GM18907 (cell line): Measurements from ENCODE around the gene RNASEH1.
A peak's percentile ranks its signal among the peaks of the same experiment; 100 is the strongest.

Experiments
- ATAC-seq: cut with Tn5 transposase; IDR thresholded peaks from one replicate; pipeline ENCODE4 v1.9.1; 2021; ENCODE audit warnings: mild to moderate bottlenecking, moderate library complexity; ENCODE audit not compliant: unreplicated experiment

The RNASEH1 gene, protein sequence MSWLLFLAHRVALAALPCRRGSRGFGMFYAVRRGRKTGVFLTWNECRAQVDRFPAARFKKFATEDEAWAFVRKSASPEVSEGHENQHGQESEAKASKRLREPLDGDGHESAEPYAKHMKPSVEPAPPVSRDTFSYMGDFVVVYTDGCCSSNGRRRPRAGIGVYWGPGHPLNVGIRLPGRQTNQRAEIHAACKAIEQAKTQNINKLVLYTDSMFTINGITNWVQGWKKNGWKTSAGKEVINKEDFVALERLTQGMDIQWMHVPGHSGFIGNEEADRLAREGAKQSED

DNA sequence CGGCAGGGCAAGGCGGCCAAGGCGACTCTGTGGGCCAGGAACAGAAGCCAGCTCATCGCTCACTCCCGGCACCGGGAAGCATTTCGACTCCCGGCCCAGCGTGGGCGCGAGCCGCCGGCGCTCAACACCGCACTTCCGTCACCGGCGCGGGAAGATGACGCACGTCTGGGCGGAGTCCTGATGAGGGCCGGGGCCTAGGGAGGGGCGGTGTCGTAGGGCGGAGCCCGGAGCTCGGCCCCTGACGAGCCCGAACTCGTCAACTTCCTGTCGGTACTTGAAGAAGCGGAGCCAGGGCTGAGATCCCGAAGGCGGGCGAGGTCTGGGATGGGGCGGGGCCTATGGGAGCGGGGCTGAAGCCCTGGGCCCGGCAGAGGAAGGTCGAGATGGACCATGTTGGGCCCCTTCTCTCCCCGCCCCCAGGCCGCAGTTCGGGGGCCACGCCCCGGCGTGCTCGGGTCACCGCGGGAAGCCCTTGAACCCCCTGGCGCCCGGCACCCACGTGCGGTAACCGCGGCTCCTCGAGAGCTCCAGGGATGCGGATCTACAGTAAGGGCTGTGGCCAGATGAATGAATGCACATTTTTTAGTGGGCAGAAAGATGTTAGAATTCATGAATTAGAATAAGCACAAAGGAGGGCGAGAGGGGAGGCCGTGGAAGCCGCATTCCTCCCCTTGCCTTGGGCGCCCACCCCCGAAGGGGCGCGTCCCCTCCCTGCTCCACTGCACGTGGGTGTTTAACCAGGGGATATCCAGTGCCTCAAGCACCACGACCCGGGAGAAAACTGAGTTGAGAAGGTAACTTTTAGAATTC, at the start of gene RNASEH1:
Gene RNASEH1, minus strand, starts transcription at position 129 of the 810 bp plus-strand sequence. Its CDS starts 73 bp downstream, at position 56.
- ATAC-seq: peak; percentile 97

DNA sequence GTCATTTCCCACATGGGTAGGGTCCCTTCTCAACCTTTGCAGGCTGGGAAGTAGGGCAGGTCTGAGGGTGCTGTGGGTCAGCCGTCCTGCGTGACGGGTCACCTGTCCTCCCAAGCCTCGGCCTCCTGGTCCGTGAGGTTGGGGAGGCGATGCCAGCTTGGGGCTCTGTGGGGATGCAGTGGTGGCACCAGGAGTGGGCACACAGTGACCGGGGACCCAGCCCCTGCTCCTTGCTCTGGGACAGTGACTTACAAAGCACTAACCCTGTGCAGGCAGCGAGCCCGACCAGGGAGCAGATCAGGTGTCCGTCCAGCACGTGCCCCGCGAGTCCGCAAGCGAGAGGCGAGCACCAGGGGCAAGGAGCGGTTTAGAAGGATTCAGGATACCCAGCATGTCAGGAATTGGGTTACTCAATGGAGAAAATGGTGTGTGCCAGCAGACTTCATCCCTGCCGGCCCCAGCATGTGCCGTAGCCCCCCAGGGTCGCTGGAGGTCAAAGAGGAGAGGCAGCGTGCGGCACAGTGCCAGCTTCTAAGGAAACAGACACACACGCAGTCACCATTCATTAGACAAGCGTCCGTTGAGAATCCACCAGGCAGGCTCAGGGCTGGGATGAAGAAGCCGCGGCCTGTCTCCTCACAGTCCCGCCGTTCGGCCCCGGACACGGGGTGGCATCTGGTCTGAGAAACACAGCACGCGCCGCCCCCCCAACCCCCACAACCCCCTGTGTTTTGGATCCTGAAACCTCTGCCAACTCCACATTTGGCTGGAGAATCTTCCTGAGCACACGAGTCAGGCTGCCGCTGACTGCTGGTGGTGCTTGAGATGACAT, 48.5 kb upstream of the RNASEH1 start:
- no peak for ATAC-seq

DNA sequence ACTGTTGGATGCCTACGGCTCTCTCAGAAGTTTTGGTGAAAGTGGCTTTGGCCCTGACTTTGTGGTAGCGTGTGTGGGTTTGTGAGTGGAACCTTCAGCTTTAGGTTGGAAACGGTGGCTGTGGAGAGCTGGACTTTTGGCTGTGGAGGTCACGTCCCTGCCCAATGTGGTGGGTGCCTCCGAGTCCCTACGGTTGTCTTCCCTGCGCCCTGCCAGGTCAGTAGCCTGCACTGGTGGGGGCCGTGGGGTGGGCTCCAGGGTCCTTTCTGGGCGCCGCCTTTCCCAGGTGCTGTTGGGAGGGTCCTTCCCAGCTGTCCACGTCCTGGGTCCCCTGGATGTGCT, 47.9 kb upstream of the RNASEH1 start:
- ATAC-seq: no peak

DNA sequence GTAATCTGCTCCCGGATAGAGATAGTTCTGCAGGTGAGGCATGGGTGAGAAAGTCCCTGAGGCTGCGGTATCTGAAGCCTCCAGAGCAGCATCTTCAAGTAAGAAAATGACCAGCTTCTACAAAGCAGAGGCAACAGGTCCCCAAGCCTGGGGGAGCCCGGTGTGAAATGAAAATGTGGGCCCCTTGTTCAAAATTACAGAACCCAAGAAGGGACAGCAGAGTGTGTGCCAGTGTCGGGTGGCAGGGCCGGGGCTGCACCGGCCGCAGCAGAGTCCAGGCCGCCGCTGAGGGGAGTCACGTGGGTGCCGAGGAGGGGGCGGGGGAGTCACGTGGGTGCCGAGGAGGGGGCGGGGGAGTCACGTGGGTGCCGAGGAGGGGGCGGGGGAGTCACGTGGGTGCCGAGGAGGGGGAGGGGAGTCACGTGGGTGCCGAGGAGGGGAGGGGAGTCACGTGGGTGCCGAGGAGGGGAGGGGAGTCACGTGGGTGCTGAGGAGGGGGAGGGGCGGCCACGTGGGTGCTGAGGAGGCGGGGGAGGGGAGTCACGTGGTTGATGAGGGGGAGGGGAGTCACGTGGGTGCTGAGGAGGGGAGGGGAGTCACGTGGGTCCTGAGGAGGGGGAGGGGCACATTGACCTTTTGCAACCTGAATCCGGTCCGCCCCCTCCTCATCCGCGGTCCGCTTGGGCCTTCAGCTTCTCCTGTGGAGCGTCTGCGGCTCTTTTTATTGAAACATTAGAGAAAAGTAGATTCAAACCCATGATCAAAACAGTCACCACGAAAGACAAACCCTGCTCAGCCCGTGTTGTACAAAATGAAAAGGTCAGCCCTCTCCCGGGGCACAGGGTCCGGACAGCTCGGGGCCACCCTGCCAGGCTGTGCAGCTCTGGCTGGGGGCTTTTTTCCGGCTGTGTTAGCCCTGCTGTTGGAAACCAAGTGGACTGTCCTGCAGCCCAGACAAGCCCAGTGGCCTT, 47.1 kb upstream of the RNASEH1 start:
- ATAC-seq: no peak

DNA sequence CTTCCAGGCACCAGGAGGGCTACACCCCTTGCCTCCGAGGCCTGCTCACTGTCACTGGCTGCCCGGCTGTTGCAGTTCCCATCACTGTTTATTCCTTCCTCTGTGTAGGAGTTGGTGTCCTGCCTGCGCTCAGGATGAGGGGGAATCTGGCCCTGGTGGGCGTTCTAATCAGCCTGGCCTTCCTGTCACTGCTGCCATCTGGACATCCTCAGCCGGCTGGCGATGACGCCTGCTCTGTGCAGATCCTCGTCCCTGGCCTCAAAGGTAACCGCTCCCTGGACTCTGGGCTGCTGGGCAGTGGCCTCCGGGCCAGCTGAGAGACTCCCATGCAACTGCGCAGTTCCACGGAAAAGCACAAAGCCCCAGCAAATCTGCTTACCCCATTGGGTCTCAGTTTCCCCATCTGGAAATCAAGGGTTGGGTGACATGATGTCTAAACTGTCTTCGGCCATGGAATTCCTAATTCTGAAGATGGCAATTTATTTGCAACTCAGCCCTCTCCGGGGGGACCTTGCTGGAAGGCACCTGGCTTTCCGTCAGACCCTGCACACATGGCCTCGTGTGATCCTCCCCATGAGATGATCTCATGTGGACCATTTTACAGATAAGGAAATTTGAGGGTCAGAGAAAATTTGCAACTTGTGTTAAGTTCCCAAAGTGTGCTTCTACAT, 46.2 kb upstream of the RNASEH1 start:
- ATAC-seq: no peak

DNA sequence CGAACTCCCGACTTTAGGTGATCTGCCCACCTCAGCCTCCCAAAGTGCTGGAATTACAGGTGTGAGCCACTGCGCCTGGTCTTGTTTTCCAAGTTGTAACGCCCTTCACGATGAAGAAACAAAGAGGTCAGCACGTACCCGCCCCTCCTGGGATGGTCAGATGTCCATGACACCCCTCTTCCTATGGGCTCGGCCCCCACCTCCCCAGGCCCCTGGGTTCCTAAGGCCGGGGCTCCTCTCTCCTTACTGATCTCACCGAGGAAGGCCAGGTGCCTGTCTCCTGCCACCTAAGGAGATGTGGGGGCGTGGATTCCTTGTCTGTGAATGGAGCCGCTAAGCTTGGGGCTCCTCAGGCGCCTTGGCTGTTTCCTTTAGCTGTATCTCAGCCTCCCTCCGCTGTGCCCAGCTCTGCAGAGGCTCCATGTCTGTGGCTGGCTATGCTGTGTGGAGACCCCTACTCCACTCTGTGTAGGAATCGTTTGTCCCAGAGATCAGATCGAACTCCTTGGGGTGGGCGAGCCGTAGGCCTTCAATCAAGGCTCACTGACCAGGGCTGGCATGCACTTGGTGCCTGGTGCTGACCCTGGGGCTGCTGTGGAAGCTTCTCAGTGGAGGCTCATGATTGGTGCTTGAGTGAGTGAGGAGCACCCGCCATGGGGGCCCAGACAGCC, 45.5 kb upstream of the RNASEH1 start:
- no peak for ATAC-seq

DNA sequence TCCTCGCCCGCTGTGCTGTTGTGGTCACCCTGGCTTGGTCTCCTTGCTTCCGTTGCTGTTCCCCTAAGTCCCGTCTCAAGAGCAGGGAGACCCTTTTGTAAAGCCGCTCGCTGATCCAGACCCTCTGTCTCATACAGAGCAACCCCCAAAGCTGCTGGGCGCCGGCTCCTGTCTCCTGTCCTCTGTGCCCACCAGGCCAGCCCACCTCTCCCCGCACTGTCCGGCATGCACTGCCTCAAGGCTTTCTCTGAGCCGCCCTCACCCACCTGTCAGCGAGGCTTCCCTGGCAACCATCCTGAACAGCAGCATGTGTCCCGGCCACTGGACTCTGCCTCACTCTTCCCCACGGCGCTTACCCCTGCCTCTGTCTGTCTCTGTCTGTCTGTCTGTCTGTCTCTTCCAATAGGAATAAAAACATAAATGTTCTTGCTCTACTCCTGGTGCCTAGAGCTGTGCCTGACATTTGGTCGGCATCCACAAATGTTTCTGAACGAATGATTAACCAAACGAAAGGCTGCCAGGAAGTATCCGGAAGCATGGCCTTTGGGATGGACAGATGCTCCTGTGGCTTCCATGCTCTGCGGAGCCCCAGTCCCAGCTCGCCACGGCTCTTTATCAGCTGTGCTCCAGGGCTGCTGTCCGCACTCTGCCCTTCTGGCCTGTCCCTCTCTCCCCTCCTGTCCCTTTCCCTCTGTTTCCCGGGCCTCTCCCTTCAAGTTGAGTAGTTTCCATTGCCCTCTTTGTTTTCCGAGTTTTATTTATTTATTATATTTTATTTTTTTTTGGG, 44.6 kb upstream of the RNASEH1 start:
- no peak for ATAC-seq

DNA sequence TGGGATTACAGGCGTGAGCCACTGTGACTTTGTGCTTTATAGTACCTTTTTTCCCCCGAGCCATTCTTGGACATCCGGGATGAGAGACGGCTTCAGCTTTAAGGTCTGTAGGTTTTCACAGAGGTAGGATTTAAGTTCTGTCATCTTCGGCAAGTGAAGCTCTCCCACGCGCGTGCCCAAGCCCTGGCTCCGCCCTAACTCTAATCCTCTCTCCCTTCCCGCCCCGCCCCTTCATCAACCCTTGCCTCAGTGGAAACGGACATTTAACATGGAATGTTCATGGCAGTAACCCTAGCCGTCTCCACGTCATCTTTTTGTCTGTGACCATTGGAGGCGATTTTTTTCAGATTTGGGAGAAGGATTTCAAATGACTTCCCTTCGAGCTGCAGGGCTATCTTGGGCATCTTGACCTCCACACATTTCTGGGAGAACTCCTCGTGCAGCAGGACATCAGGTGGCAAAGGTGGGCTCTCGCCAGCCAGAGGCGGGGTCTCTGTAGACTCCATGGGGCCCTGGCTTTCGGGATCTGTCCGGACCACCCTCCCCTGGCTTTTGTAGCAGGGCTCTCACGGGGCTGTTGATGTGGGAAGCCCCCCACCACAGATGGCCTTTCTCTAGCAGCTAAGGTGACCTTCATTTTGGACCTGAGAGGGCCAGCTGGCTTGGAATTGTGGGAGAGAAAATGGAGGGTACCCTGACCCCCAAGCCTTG, 43.6 kb upstream of the RNASEH1 start:
- no peak for ATAC-seq

DNA sequence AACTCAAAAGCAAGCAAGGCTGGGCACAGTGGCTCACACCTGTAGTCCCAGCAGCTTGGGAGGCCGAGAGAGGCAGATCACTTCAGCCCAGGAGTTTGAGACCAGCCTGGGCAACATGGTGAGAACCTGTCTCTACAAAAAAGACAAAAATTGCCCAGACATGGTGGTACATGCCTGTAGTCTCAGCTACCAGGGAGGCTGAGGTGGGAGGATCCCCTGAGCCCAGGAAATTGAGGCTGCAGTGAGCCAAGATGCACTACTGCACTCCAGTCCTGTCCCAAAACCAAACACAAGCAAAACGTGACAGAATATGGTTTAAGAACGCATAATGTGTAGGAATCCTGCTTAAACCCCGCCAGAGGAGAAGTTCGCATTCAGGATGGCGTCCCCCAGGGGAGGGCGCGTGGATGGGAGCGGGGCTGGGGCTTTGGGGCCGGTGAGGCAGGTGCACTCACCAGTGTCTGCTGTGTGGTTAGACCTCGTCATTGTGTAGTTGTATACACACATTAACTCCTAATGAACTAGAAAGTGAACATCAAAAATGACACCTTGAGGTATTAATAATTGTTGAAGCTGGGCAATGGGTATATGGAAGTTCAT, 42.2 kb upstream of the RNASEH1 start:
- ATAC-seq: no peak

DNA sequence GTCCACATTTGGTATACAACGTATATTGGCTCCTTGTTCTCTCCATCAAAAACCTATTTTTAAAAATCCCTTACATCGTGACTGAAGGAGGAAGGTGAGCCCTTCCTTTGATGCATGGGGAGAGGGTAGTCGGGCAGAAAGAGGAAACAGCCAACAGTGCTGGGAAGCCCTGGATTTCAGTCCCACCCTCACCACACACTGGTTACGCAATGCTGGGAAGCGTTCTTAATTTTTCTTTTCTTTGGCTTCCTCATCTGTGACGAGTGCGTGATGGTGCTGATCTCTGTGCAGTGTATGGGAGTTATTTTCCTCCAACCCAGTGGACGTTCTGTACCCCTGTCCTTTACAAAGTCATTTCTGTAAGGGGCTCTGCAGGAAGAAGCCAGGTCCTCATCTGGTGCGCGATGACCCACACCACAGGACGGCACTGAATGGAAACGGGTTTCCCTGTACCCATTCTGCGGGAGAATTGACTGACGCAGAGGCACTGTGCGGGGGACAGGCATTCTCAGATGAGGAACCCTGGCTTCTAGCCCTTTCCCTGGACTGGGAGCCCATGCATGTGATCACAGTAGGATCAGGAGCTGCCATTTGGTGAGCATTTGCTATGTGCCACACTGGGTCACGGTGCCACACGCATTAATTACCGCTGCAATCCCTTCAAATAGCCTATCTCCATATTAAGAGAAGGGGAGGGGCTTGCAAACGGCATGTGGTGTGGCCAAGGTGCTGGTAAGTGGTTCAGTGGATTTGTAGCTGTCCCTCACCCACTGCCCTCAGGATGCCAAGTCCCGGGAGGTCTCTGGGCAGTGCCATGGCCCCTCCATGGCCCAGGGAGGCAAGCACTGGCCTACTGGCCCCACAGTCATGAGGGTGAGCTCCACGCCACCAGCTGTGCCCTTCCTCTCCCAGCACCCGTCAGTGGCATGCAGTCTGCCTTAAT, 41.0 kb upstream of the RNASEH1 start:
- ATAC-seq: no peak

DNA sequence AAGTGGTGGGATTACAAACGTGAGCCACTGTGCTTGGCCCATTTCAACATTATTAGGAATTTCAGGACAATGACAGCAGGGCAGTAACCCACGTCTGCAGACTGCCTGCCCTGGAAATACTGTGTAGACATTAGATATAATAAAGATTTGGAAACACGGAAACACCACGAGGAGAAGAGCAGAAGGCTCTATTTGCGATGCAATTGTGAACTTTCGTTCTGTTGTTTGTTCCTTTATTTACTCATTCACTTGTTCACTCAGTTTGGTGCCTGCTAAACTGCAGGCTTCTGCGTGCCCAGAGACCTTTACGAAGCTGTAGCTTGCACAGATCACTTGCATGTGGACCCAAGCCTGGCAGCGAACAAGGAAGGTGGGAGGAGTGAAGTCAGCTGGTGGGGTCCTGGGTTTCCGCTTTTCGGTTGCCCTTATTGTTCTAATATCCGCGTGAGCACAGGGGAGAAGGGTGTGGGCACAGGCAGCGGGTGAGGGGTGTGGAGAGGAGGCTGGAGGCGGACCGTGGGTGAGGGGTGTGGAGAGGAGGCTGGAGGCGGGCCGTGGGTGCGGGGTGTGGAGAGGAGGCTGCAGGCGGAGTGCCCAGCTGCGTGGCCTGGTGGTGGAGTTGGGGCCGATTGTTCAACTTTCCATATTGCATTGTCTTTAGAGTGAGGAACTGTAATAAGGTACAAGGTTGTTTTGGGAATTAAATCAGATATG, 40.2 kb upstream of the RNASEH1 start:
- no peak for ATAC-seq

DNA sequence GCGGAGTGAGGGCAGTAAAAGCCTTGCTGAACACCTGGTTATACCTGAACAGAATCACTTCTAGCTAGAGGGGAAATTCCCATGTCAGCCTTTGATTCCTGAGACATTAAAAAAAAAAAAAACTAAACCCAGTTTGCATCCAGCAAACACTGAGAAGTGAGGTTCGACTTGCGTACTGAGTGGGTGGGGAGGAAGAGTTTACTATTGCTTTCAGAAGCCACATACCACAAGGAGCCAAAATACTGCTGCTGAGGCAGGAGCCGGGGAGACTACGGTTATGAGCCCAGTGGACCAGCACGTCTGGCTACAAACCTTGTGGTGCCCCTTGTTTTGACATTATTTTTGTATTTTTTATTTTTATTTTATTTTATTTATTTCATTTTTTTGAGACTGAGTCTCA, 39.4 kb upstream of the RNASEH1 start:
- no peak for ATAC-seq

DNA sequence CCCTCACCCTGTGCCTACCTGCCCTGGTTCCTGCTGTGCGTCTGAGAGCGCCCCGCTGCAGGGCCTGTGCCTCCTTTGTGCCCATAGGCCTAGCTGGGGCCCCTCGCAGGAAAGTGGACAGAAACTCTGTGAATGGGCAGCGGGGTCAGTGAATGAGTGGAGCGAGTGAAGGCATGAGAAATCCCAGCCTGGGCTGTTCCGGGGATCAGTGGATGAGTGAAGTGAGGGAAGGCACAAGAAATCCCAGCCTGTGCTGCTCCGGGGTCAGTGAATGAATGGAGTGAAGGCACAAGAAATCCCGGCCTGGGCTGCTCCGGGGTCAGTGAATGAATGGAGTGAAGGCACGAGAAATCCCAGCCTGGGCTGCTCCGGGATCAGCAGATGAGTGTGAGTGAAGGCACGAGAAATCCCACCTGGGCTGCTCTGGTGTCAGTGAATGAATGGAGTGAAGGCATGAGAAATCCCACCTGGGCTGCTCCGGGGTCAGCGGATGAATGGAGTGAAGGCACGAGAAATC, 38.8 kb upstream of the RNASEH1 start:
- ATAC-seq: no peak

DNA sequence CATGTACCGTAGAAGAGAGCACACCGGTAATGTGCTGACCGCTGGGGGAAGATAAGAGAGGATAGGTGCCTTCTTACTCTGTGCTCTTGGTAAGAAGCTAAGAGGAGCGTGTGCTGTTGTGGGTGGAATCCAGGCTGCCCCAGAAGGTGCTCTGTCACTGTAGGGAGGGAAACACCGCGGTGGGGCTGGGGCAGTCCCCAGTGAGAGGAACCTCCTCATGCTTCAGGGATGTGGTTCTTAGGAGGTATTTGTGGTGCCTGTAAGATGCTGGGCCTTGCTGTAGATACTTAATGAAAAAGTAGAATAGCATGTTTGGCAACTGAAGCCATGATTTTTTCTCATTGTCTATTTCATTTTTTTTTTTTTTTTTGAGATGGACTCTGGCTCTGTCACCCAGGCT, 37.9 kb upstream of the RNASEH1 start:
- peak; percentile 85 for ATAC-seq

DNA sequence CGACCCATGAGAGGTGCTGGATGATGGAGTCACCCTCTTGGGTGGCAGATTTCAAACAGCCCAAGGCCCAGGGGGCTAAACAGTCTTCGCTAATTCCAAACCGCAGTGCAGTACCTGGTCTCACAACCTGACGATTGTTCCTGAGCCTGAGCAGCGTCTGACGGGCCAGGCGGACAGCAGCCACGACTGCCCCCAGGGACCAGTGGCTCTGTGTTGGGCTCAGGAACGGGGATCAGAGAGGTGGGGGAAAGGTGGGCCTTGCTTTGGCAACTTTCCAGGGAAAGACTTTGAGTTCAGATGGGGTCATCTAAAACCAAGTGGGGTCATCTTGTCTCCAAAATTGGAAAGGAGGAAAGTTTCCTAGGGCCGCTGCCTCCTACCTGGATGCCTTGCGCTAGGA, 37.3 kb upstream of the RNASEH1 start:
- ATAC-seq: no peak
